Measurements from ENCODE around the gene MAGEF1.
"Not testable (repeated sequence)": the region's sequence is repeated elsewhere in the genome, so short reads cannot be mapped to it uniquely, and the experiment has no call there.

Gene MAGEF1

DNA sequence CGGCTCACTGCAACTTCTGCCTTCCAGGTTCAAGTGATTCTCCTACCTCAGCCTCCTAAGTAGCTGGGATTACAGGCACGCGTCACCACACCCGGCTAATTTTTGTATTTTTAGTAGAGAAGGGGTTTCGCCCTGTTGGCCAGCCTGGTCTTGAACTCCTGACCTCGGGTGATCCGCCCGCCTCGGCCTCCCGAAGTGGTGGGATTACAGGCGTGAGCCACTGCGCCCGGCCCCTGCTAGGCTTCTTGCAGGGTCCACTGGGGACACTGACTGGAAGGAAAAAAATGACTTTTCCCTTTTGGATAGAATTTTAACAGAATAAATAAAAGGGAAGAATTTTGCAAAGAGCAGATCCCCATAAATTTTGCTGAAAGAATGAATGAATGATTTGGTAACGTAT lies 17.3 kb upstream of the MAGEF1 start:
- not testable (repeated sequence) for H3K4me3 ChIP-seq (ENCODE audit: low read depth, low read length); H3K27me3 ChIP-seq (ENCODE audit: control insufficient read depth, insufficient read depth, low read length); H3K9ac ChIP-seq (ENCODE audit: low read depth, low read length); H3K9me3 ChIP-seq (ENCODE audit: control insufficient read depth, insufficient read depth, low read length); H3K36me3 ChIP-seq (ENCODE audit: control insufficient read depth, insufficient read depth, low read length); H3K4me1 ChIP-seq (ENCODE audit: control insufficient read depth, insufficient read depth, low read length)

DNA sequence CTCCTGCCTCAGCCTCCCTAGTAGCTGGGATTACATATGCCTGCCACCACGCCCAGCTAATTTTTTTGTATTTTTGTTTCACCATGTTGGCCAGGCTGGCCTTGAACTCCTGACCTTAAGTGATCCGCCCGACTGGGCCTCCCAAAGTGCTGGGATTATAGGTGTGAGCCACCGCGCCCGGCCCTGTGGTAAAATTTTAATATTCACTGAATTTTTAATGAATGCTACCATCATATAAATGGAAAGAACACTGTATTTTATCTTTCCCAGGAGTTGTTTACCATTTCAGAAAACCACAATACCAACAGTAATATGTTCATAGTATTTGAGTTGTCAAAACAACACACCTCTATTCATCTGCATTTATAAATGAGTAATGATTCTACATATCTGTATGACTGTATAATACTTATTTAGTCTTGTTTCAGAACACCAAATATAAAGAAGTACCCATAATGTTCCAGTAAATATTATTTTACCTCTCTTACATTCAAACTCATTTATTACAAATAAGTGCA lies 16.2 kb upstream of the MAGEF1 start:
- H3K9me3 ChIP-seq (ENCODE audit: control insufficient read depth, insufficient read depth, low read length) = no peaks in the 10 kb centered on the region
- H3K4me3 ChIP-seq (ENCODE audit: low read depth, low read length) = no peak overlapping the region
- no peaks in the 10 kb centered on the region for H3K36me3 ChIP-seq (ENCODE audit: control insufficient read depth, insufficient read depth, low read length)
- H3K9ac ChIP-seq (ENCODE audit: low read depth, low read length) = no peak overlapping the region
- peaks cover 2% of the 10 kb centered on the region for H3K4me1 ChIP-seq (ENCODE audit: control insufficient read depth, insufficient read depth, low read length)
- H3K27me3 ChIP-seq (ENCODE audit: control insufficient read depth, insufficient read depth, low read length) = no peaks in the 10 kb centered on the region

DNA sequence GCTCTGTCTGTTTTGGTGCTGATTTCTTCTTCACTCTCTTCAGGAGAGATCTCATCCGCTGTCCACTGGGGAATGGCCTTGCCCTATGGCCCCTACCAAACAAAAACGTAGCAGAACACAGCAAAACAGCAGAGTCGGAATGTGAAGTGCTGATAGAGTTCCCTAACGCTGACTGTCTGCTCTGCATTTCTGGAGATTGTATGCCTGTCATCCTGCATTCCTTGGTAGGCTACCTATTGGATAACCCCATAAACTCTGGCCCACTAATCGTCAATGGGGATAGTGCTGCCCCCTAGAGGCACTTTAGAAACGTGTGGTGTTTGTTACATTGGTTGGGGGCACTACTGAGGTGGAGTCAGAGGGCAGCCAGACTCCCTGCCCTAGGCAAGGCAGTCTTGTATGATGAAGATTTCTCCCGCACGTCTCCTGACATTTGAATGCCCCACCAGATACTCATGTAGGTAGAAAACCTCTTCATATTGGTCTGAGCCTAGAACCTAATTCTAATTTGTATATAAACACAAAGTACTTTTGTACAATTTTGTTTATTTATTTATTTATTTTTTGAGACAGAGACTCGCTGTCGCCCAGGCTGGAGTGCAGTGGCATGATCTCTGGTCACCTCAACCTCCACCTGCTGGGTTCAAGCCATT lies 15.6 kb upstream of the MAGEF1 start:
- Histone ChIP-seq H3K9ac (ENCODE audit: low read depth, low read length) (no peak overlapping the region), H3K27me3 (ENCODE audit: control insufficient read depth, insufficient read depth, low read length) (no peaks in the 10 kb centered on the region), H3K9me3 (ENCODE audit: control insufficient read depth, insufficient read depth, low read length) (no peaks in the 10 kb centered on the region), H3K4me3 (ENCODE audit: low read depth, low read length) (no peak overlapping the region), H3K36me3 (ENCODE audit: control insufficient read depth, insufficient read depth, low read length) (no peaks in the 10 kb centered on the region), H3K4me1 (ENCODE audit: control insufficient read depth, insufficient read depth, low read length) (peaks cover 2% of the 10 kb centered on the region)

DNA sequence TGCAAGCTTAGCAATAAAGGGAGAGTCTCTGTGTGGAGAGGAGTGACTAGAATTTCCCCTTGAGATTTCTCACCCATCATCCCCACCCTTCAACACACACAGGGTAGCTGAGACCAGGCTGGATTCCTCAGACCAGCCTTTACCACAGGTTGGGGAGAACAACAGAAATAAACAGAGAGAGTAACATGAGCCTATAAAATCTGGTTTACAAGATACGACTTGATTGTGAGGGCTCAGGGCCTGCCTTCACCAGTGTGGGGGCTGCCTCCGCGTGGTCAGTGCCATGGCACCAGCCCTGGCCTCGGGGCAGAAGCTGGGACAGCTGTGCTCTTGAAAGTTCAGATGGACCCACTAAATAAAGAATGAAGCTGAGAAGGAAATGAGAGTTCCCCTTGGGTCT lies 14.6 kb upstream of the MAGEF1 start:
- no peaks in the 10 kb centered on the region for H3K27me3 ChIP-seq (ENCODE audit: control insufficient read depth, insufficient read depth, low read length)
- H3K4me1 ChIP-seq (ENCODE audit: control insufficient read depth, insufficient read depth, low read length) = peaks cover 2% of the 10 kb centered on the region
- no peak overlapping the region for H3K9ac ChIP-seq (ENCODE audit: low read depth, low read length)
- H3K9me3 ChIP-seq (ENCODE audit: control insufficient read depth, insufficient read depth, low read length) = no peaks in the 10 kb centered on the region
- H3K36me3 ChIP-seq (ENCODE audit: control insufficient read depth, insufficient read depth, low read length) = no peaks in the 10 kb centered on the region
- H3K4me3 ChIP-seq (ENCODE audit: low read depth, low read length) = no peak overlapping the region

DNA sequence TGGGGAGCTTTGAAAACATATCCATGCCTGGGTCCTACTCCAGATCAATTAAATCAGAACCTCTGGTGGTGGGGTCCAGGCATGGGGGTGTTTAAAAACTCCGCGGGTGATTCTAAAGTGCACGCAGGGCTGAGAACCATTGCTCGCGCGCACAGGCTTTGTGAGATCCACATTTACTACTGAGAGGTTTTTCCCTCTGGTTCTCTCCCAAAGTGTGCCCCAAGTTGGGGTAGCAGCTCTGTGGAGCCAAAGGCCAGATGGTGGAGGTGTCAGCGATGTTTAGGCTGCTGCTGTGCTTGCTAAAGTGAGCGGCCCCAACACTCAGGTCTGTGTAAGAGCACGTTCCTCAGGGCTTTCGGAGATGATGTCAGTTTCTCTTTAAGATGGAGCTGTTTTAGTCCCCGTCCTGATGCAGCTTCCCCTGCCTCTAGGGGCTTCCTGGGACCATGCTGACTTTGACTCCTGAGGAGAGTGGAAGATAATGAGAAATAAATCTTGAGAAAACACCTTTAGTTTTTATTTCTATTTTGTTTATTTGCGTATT lies 13.4 kb upstream of the MAGEF1 start:
- no peak overlapping the region for H3K4me3 ChIP-seq (ENCODE audit: low read depth, low read length)
- no peaks in the 10 kb centered on the region for H3K27me3 ChIP-seq (ENCODE audit: control insufficient read depth, insufficient read depth, low read length)
- no peak overlapping the region for H3K9ac ChIP-seq (ENCODE audit: low read depth, low read length)
- no peaks in the 10 kb centered on the region for H3K36me3 ChIP-seq (ENCODE audit: control insufficient read depth, insufficient read depth, low read length)
- peaks cover 2% of the 10 kb centered on the region for H3K4me1 ChIP-seq (ENCODE audit: control insufficient read depth, insufficient read depth, low read length)
- no peaks in the 10 kb centered on the region for H3K9me3 ChIP-seq (ENCODE audit: control insufficient read depth, insufficient read depth, low read length)

DNA sequence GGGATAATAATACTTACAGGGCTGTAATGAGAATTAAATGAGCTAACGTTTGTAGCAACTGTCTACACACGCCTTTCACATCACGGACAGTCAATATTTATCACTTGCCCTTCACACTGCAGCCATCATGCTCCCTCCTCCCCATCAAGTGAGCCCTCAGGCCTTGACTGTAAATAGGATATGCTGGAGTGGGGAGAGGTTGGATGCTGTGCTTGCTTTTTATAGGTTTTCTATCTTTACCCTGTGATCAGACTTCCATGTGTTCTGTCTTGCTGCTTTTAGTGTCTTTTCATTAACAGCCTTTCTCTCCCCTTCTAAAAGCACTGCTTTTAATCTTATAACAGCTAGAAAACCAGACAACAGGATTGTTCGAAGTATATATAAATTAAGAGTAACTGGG lies 12.8 kb upstream of the MAGEF1 start:
- no peak overlapping the region for H3K4me3 ChIP-seq (ENCODE audit: low read depth, low read length)
- no peaks in the 10 kb centered on the region for H3K9me3 ChIP-seq (ENCODE audit: control insufficient read depth, insufficient read depth, low read length)
- H3K36me3 ChIP-seq (ENCODE audit: control insufficient read depth, insufficient read depth, low read length) = no peaks in the 10 kb centered on the region
- H3K4me1 ChIP-seq (ENCODE audit: control insufficient read depth, insufficient read depth, low read length) = peaks cover 2% of the 10 kb centered on the region
- H3K27me3 ChIP-seq (ENCODE audit: control insufficient read depth, insufficient read depth, low read length) = no peaks in the 10 kb centered on the region
- H3K9ac ChIP-seq (ENCODE audit: low read depth, low read length) = no peak overlapping the region

DNA sequence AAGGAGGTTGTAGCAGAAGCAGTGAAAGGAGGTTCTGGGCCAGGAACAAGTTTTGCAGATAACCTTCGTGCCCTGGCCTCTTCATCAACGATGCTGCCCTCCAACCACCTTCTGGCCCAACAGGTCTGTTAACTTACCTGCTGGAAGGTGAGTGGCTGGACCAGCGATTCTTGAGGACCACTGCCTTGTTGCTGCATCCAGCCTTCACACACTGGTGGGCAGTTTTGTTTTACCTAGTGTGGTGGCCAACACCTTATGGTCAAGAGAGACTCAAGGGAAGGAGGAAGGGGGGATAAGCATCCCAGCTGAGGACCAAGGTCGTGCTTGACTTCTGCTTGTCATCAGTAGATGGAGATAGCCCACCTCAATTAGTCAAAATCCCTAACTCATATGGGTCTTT lies 7.8 kb upstream of the MAGEF1 start:
- H3K4me1 ChIP-seq (ENCODE audit: control insufficient read depth, insufficient read depth, low read length) = peaks cover 10% of the 10 kb centered on the region
- H3K36me3 ChIP-seq (ENCODE audit: control insufficient read depth, insufficient read depth, low read length) = no peaks in the 10 kb centered on the region
- H3K4me3 ChIP-seq (ENCODE audit: low read depth, low read length) = no peak overlapping the region
- H3K9ac ChIP-seq (ENCODE audit: low read depth, low read length) = no peak overlapping the region
- H3K9me3 ChIP-seq (ENCODE audit: control insufficient read depth, insufficient read depth, low read length) = no peaks in the 10 kb centered on the region
- H3K27me3 ChIP-seq (ENCODE audit: control insufficient read depth, insufficient read depth, low read length) = no peaks in the 10 kb centered on the region

DNA sequence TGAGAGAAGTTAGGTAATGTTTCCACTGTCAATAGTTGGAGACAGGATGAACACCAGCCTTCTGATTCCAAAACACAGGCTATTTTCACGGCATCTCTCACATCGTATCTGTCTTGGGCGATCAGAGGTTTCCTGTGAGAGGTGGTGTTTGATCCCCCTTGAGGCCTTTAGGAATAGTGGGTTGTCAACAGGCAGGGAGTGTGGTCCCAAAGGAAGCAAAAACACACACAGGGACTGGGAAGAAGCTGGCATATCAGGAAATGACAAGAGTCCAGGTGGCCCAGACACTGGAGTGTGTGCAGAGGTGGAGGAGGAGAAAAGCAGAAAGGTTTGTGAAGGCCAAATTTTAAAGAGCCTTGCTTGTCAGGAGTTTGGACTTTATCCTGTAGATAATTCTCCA lies 6.6 kb upstream of the MAGEF1 start:
- H3K9ac ChIP-seq (ENCODE audit: low read depth, low read length) = no peak overlapping the region
- peaks cover 10% of the 10 kb centered on the region for H3K4me1 ChIP-seq (ENCODE audit: control insufficient read depth, insufficient read depth, low read length)
- no peaks in the 10 kb centered on the region for H3K27me3 ChIP-seq (ENCODE audit: control insufficient read depth, insufficient read depth, low read length)
- no peaks in the 10 kb centered on the region for H3K36me3 ChIP-seq (ENCODE audit: control insufficient read depth, insufficient read depth, low read length)
- no peaks in the 10 kb centered on the region for H3K9me3 ChIP-seq (ENCODE audit: control insufficient read depth, insufficient read depth, low read length)
- no peak overlapping the region for H3K4me3 ChIP-seq (ENCODE audit: low read depth, low read length)

DNA sequence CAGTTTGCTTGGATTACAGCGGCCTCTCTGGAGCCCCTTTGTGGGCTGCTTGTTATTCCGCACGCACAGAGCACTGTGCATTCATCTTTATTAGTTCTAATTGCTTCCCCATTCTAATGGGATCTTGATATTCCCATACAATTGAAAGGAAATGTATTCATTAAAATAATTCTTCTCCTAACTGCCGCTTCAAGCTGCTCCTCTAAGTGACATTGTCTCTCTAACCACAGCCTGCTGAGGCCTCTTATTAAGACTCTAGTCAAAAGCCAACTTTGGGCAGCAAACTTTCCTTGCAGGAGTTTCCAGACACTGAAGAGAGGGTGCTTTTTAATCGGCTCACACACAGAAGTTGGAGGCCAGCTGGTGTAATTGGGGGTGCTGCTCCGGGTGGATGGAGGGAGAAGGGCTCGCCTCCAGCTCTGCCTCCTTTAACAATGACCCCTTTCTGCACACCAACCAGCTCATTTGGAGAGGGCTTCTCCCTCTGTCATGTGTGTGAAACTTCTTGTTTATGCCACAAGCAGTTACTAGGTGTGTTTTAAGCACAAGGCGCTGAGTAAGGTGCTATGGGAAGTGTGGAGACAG lies 5.6 kb upstream of the MAGEF1 start:
- Histone ChIP-seq H3K9ac (ENCODE audit: low read depth, low read length) (no peak overlapping the region), H3K36me3 (ENCODE audit: control insufficient read depth, insufficient read depth, low read length) (no peaks in the 10 kb centered on the region), H3K4me3 (ENCODE audit: low read depth, low read length) (no peak overlapping the region), H3K9me3 (ENCODE audit: control insufficient read depth, insufficient read depth, low read length) (no peaks in the 10 kb centered on the region), H3K27me3 (ENCODE audit: control insufficient read depth, insufficient read depth, low read length) (no peaks in the 10 kb centered on the region), H3K4me1 (ENCODE audit: control insufficient read depth, insufficient read depth, low read length) (peaks cover 10% of the 10 kb centered on the region)

DNA sequence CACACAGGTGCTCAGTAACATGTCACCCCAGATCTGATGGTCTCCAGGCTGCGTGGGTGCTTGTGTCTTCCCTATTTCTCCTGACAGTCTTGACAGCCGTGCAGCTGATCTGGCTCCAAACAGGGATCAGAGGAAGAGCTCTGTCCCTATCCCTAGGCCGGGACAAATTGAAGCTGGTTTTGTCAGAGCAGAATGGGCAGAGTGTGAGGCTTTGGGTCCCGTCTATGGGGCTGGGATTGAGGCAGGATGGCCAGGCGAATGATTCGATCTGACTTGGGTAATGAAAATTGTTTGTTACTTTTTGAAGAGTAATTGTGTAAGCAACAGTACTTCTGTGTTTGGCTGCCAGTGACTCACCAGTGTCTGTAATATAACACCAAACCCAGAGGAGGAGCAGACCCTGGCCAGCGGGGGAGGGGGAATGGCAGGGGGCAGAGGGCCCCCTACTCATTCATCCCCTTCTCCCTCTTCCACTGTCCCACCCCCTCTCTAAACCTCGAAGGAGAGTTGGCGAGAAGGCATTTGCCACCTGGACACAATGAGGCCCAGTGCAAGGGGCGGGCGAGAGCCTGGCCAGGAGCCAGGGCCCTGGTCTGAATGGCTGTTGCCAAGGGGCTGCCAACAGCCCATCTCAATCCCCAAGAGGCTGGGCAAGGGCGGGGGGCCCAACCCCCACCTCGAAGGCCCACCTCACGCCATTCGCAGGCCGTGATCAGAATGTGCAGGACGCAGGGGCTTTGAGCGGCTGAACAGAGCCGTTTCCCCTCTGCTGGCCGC lies 4.9 kb upstream of the MAGEF1 start:
- peak overlapping the region; percentile 62 for H3K9ac ChIP-seq (ENCODE audit: low read depth, low read length)
- H3K9me3 ChIP-seq (ENCODE audit: control insufficient read depth, insufficient read depth, low read length) = no peaks in the 10 kb centered on the region
- H3K4me3 ChIP-seq (ENCODE audit: low read depth, low read length) = no peak overlapping the region
- H3K36me3 ChIP-seq (ENCODE audit: control insufficient read depth, insufficient read depth, low read length) = no peaks in the 10 kb centered on the region
- H3K4me1 ChIP-seq (ENCODE audit: control insufficient read depth, insufficient read depth, low read length) = peaks cover 10% of the 10 kb centered on the region
- H3K27me3 ChIP-seq (ENCODE audit: control insufficient read depth, insufficient read depth, low read length) = no peaks in the 10 kb centered on the region

DNA sequence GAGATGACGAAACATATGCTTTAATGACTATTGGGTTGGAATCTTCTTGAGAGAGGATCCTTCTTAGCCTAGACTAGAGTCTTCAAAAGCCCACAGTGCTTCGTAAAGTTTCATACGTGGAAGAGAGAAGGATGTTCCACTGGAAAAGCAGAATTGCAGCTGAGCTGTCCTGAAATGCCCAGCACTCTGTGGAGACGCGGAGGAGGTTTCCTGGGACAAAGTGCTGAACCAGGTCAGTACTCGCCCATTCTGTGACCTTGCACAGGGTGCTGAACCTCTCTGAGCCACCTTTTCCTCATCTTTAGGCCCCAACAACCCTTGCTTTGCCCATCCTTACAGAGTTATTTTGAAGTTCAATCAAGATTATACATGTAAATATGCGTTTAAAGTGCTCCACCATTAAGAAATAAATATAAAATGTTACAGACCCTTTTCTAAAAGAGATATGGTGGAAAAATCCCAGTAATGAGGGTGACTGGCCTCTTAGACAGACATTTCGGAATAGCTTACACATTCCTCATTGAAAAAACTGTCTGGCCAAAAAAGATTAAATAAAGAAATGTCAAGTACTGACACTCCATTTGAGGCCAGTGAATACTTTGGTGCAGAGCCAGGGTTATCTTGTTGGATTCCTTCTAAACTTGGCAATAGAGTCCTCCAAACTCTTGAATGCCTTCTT lies 4.2 kb upstream of the MAGEF1 start:
- Histone ChIP-seq H3K27me3 (ENCODE audit: control insufficient read depth, insufficient read depth, low read length) (no peaks in the 10 kb centered on the region), H3K9me3 (ENCODE audit: control insufficient read depth, insufficient read depth, low read length) (no peaks in the 10 kb centered on the region), H3K36me3 (ENCODE audit: control insufficient read depth, insufficient read depth, low read length) (no peaks in the 10 kb centered on the region), H3K4me1 (ENCODE audit: control insufficient read depth, insufficient read depth, low read length) (peaks cover 10% of the 10 kb centered on the region), H3K9ac (ENCODE audit: low read depth, low read length) (no peak overlapping the region), H3K4me3 (ENCODE audit: low read depth, low read length) (no peak overlapping the region)

Measured in iPS-15b (cell line).